GM19238 (cell line): Measurements from ENCODE around the gene IL2.

Experiments
- DNase-seq: peaks from one replicate; pipeline ENCODE4 v3.0.0; 2011; ENCODE audit warnings: low spot score; ENCODE audit not compliant: insufficient read length

The IL2 gene

DNA sequence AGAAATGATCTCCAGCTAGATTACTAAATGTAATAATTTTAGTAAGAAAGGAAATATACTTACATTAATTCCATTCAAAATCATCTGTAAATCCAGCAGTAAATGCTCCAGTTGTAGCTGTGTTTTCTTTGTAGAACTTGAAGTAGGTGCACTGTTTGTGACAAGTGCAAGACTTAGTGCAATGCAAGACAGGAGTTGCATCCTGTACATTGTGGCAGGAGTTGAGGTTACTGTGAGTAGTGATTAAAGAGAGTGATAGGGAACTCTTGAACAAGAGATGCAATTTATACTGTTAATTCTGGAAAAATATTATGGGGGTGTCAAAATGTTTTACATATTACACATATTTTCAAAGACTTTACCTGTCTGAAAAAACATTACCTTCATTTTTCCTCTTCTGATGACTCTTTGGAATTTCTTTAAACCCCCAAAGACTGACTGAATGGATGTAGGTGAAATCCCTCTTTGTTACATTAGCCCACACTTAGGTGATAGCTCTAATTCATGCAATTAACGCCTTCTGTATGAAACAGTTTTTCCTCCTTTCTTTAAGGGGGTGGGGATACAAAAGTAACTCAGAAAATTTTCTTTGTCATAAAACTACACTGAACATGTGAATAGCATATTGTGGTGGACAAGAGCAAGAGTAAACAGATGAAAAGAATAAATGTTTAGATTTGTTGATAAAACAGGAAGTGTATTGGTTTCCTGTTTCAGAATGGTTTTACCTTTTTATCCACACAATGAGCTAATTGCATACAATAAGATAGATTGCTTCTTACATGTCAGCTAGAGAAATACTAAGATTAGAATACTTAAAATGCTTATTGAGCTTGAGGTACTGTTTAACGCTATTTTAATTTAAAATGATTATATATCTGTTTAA is at the start of gene IL2:
Gene IL2 (minus strand): TSS at position 495 of the 886 bp plus-strand sequence. CDS start 285 bp downstream, at position 210.
- no peak for DNase-seq

DNA sequence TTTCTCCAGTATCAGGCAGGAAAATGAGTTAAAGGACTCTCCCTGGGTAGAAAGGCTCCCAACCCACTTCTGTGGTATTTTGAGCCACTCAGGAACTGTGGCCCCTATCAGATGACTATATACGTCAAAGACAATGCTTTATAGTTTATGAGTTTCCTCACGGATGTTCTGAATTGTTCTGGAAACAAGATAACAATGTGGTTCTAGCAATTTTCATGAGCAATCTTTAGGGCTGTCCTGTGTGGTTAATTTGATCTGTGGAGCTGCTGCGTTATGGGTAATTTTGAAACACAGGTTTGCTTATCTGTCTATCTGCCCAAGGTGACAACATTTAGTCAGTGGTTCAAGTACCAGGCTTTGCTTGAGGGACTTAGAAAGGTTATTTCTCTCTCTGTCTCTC is 46.7 kb upstream of the IL2 start:
- no peak for DNase-seq

DNA sequence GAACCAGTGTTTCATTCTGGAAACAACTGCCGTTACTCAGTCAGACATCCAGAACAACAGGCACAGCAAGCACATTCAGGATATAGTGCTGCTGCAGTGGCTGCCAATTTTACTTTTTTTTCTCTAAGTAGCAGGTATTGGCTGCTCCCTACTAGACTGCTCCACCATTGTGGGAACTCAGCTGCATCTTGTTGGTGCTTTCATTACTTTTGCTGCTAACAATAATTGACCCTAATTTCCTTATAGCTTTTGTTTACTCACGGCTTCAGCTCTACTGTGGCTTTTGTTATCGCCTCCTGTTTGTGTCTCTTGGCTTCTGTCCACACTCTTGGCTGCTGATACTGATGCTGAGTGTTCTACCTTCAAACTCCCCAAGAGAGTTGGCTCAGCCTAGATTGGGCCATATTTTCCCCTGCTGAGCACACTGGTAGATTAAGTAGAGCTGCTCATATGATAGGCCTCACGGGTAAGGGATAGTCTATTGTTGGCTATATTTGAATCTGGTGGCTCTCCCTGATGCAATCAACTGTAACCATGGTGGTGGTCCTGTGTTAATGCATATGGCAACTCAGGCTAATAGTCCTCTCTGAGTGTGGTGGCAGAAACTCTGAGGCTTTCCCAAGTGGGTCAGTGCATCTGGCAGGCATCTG is 44.5 kb upstream of the IL2 start:
- DNase-seq = no peak

DNA sequence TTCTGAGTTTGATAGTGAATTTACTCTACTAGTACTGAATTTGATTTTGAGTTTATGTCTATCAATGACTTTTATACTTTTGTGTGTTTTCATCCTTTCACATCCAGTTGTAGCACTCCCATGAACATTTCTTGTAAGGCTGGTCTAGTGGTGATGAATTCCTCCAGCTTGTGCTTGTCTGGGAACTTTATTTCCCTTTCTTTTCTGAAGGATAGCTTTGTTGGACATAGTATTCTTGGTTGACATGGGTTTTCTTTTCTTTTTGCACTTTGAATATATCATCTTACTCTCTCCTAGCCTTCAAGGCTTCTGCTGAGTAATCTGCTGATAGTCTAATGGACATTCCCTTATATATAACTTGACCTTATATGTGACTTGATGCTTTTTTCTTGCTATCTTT is 32.5 kb upstream of the IL2 start:
- DNase-seq = no peak

DNA sequence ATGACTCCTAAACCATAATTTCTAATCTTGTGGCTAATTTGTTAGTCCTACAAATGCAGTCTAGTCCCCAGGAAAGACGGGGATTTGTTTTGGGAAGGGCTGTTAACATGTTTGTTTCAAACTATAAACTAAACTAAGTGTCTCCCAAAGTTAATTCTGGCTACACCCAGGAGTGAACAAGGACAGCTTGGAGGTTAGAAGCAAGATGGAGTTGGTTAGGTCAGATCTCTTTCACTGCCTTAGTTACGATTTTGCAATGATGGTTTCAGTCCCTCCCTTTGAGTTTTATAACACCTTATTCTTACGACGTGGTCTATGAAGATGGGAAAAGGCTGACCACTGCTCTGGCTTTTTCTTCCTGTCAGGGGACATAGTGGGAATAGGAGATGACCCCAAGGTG is 27.0 kb upstream of the IL2 start:
- DNase-seq = no peak

DNA sequence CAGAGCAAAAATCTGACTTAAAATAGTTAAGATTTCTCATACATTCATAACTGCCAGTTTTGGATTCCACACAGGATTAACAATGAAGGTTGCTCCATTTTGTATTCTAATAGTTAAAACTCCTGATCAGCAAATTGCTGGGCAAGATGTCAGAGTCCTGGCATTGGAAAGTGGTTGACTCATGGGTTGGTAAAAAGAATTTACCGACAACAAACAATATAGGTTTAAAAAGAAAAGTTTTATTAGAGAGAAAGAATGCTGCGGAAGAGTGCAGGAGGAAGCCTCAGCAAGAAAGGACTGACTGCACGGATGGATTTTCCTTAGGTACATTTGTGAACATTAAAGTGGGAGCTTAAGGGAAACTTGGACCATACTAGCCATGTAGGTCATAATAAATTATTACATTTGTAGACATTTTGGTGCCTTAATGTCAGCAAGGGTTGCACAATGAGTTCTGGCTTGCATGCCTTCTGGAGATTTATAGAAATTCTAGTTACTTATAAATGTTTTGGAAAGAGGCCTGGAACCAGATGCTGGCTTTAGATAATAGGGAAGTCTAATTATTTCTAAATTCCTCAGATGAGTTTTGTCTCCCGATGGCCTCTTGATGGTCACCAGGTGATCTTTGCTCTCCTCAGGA is 25.4 kb upstream of the IL2 start:
- DNase-seq = no peak

DNA sequence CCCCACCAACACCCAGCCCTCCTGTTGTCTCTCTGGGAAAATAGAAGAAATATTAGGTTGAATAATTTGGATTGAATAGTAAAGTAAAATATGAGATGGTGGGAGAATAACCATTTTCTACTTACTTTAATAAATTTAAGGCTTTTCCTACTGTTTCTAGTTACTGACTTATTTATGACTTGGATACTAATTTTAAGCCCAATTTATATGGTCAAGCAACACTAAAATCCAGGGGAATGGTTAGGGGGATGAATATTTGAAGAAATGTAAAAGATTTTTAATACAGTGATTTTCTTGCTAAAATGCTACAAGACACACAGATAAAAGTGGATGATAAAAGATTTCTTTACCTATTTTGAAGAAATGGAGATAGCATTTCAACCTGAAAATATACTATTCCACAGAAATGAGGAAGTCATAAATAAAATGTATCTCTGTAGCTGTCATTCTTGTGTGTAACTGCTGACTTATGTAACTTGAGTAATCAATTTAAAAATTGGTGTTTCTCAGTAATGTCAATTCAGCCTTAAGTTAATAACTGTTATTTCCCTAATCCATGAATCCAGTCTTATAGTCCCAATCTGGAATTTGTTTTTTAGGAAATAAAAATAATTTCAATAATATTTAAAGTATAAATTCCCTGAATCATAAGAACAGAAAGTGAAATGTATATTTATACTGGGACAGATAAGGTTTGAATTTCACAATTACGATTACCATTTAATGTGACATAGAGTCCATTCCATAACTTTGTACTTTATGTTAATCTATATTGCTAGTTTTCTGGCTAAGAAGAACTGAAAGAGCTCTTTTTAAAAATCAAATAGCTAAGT is 24.3 kb upstream of the IL2 start:
- DNase-seq = no peak

DNA sequence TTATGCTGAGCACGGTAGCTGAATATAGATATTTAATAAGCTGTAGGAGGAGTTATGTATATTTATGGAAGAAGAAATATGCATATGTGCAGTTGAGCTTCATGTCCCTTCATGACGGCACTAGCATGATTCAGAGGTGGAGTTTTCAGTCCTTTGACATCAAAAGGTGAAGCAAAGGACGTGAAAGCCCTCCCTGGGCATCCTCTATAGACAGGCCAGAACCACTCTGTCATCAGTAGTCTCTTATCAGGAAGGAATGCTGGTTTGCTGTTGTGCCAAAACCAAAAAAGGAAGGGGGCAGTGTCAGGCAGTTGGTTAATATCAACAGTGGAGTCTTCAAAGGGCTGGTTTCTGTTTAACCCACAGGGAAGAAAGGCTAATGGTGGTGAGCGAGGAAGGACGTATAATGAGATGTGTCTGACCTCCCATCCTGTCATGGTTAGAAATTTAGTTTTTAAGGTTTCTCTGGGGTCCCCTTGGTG is 23.5 kb upstream of the IL2 start:
- no peak for DNase-seq

DNA sequence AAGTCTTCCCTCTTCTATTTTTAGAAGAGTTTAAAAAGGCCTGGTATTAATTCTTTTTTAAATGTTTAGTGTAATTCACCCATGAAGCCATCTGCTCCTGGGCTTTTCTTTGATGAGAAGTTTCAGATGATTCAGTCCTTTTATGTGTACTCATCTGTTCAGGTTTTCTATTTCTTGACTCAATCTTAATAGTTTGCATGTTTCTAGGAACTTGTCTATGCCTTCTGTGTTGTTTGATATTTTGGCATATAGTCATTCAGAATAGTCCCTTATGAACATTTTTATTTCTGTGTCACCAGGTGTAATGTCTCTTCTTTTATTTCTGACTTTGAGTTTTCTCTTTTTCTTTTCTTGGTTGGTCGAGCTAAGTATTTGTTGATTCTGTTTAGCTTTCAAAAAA is 20.2 kb upstream of the IL2 start:
- no peak for DNase-seq

DNA sequence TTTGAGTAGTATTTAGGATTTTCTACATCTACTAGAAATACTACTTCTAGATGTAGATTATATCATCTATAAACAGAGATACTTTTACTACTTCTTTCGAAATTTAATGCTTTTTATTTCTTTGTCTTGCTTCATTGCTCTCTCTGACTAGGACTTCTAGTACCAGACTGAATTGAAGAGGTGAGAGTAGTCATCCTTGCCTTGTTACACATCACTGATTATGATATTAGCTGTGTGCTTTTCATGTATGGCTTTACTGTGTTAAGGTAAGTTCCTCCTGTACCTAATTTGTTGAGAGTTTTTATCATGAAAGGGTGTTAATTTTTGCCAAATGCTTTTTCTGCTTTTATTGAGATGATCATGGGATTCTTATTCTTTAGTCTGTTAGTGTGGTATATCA is 19.6 kb upstream of the IL2 start:
- no peak for DNase-seq

DNA sequence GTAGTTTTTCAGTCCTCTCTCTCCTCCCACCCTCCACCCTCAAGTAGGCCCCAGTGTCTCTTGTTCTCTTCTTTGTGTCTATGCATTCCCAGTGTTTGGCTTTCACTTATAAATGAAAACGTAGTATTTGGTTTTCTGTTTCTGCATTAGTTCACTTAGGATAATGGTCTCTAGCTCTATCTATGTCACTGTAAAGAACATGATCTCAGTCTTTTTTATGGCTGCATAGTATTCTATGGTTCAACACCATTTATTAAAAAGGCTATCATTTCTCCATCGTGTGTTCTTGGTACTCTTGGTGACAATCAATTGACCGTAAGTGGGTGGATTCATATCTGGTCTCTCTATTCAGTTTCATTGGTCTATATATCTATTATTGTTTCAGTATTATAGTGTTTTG is 18.7 kb upstream of the IL2 start:
- no peak for DNase-seq

DNA sequence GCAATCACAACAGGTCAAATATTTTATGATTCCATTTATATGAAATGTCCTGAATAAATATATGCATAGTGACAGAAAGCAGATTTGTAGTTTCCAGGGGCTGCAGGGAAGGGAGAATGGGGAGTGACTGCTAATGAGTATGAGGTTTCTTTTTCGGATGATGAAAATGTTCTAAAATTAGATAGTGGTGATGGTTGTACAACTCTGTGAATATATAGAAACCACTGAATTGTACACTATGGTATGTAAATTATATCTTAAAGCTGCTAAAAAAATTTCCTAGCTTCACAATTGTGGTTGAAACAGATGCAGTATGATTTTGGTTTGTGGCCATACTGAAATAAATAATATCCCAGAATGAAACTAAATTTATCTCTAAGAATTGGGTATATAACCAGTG is 12.9 kb upstream of the IL2 start:
- DNase-seq = no peak

DNA sequence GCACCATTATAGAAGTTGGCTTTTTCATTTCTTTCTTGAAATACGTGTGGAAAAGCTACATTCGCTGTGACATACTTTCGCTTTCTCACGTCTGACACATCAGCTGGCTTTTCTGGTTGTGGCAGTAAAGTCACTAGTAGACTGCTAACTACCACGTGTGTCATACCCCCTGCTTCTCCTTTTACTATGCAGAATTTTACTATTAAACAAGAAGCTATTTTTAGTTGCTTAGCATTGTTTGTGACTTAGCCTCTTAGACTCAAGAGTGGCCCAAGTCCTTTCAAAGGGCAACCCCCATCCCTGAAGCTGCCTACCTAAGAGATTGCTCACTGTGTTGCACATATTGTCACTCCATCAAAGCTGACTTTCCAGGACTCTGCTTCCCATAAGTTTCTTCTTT is 2.1 kb upstream of the IL2 start:
- DNase-seq = no peak

DNA sequence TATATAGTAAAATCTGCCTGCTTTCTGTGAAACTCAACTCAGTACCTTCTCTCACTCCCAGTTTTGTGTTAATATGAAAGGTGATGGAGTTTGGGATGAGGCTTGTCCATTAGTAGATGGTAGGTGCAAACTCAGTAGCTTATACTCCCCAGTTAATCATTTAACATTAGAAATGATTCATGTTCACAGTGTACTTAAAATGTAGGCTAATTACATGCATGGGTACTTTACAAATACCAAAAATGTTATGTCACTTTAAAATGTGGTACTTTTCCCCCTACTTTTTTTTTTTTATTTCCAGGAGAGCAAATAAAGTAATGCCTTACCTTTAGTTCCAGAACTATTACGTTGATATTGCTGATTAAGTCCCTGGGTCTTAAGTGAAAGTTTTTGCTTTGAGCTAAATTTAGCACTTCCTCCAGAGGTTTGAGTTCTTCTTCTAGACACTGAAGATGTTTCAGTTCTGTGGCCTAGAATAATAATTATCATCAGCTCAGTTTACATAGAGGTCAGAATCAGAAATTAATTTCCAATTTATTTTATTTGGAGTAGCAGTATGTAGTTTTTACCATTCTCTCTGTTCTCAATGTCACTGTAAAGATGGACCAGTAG is 3.0 kb downstream of the IL2 start:
- no peak for DNase-seq

DNA sequence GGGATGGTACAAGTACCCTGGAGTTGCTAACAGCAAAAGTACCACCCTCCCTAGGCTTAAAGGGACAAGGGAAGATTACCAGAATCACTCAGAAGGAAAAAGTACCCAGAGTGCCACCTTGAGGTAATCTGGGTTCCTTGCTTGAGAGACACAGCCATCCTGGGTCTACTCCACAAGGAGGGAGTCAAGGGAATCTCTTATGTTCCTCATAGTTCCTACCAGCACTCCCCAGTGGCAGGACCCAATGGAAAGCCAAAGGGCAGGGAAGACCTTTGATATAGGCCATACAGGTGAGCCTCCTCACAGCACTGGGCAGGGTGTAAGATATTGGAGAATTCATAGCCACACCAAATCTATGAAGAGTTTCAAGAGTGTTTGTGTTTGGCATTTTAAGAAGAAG is 5.7 kb downstream of the IL2 start:
- DNase-seq = no peak

DNA sequence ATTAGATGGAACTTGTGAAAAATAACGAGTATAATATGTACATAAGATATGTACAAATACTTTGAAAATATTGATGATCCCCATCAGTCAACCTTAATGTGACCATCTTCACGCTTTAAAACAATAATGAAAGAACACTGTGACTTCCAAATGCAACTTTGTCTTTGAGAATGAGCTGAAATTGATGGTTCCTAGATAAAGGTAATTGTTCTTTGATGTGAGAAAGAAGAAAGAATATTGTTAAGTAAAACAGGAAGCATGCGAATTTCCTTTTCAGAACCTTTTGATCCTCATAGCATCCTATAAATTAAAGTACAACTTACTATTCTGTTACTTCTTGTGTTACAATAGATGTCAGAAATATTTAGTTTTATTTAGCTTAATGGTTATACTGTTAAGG is 22.2 kb downstream of the IL2 start:
- DNase-seq = no peak

DNA sequence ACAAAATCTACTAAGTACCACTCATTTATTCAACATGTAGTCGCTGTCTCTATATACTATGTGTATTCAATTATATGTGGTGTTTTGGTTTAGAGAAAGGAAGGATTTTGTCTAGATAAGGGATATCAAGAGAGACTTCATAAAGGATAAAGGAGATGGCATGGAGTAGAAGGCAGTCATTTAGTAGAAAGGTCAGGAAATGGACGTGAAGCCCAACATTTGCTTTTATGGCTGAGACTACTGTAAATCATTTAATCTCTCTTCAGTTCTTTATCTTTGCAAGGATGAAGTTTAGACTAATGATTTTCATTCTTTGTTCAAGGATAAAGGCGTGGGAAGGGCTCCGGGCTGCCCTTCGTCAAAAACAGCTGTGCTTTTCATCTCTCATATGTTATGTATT is 25.2 kb downstream of the IL2 start:
- DNase-seq = no peak

DNA sequence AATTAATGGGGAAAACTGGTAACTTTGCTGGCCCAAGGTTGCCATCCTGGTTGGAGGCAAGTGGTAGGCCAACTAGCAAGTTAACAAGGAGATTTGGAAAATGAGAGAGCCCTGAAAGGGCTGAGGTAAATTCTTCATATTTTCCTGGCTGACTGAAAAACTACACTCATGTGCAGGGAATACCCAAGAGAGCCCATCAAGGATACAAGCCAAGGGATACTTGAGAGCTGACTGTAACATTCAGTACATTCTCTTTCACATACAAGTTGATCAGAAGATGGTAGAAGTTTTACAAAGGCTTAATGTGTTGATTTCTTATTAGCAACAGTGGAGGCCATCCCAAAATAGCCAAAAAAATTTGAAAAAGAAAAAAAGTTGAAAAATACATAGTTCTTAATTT is 33.3 kb downstream of the IL2 start:
- DNase-seq = no peak

DNA sequence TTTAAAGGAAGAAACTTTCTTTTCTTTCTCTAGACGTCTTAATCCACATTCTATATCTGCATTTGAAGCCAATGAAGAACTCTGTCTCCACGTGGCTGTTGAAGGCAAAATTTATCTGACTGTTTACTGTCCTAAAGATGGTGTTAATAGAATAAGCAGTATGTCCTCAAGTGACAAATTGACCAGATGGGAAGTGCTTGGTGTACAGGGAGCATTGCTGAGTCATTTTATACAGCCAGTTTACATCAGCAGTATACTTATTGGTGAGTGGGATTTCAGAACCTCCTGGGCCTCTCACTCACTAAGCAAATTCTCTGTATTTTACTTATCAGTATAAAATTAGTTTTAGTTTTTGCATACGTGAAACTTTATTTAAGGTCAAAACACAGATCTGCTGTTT is 44.0 kb downstream of the IL2 start:
- DNase-seq = no peak

DNA sequence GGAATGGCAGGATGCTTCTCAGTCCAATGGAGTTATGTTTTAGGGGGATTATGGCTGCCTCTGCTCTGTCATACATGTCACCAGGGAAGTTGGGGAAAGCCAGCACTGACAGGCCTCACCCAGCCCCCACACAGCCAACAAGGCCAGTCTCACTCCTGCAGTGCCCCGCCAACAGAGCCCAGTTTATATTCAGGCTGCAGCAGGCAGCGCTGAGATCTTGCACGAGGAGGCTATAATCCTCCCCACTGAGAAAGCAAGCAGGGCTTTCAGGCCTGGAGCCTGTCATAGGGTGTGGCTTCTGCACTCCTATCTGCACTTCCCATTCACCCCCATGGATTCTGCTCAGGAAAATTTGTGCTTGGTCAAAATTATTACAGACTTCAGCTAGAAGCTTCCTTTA is 52.7 kb downstream of the IL2 start:
- no peak for DNase-seq
